Stimulated activated CD8-positive, alpha-beta memory T cell treated with anti-CD3 and anti-CD28 coated beads, Interleukin-4, amount 100 ng/mL, for 48 hours (primary cell): ENCODE data around the gene COL25A1.
"Not testable (repeated sequence)": the region's sequence is repeated elsewhere in the genome, so short reads cannot be mapped to it uniquely, and the experiment has no call there.

Source experiments
- DNase-seq: peaks from one replicate; pipeline ENCODE4 v3.0.0-alpha.2; 2020

Gene COL25A1

GRCh38 chr4:109041463-109042360 lies 260.7 kb downstream of the COL25A1 start:
- no peak for DNase-seq

- no peak for DNase-seq
Observed at GRCh38 chr4:109040441-109040840, 262.0 kb downstream of the COL25A1 start.

- no peak for DNase-seq
Observed at GRCh38 chr4:109037026-109037425, 265.4 kb downstream of the COL25A1 start.

GRCh38 chr4:109033993-109034392 lies 268.5 kb downstream of the COL25A1 start:
- DNase-seq: no peak

GRCh38 chr4:109032671-109033070 lies 269.8 kb downstream of the COL25A1 start:
- no peak for DNase-seq

- DNase-seq: no peak
Observed at GRCh38 chr4:109029987-109030386, 272.5 kb downstream of the COL25A1 start.

- no peak for DNase-seq
Observed at GRCh38 chr4:109027016-109027500, 275.4 kb downstream of the COL25A1 start.

GRCh38 chr4:109026588-109026987 lies 275.9 kb downstream of the COL25A1 start:
- DNase-seq: no peak

- DNase-seq: no peak
Observed at GRCh38 chr4:109025471-109026076, 276.9 kb downstream of the COL25A1 start.

- DNase-seq: no peak
Observed at GRCh38 chr4:109022961-109023360, 279.5 kb downstream of the COL25A1 start.

GRCh38 chr4:109021630-109022029 lies 280.8 kb downstream of the COL25A1 start:
- not testable (repeated sequence) for DNase-seq

GRCh38 chr4:109020861-109021260 lies 281.6 kb downstream of the COL25A1 start:
- no peak for DNase-seq

GRCh38 chr4:109016200-109016599 lies 286.3 kb downstream of the COL25A1 start:
- DNase-seq: no peak

GRCh38 chr4:109015413-109015810 lies 287.0 kb downstream of the COL25A1 start:
- DNase-seq: no peak

GRCh38 chr4:109014593-109015412 lies 287.7 kb downstream of the COL25A1 start:
- DNase-seq: no peak

- no peak for DNase-seq
Observed at GRCh38 chr4:109012286-109012880, 290.1 kb downstream of the COL25A1 start.

GRCh38 chr4:109011241-109012026 lies 291.0 kb downstream of the COL25A1 start:
- no peak for DNase-seq

GRCh38 chr4:109010521-109010920 lies 291.9 kb downstream of the COL25A1 start:
- DNase-seq: no peak

GRCh38 chr4:109009909-109010308 lies 292.5 kb downstream of the COL25A1 start:
- DNase-seq: no peak

- DNase-seq: no peak
Observed at GRCh38 chr4:109007976-109008375, 294.5 kb downstream of the COL25A1 start.

- no peak for DNase-seq
Observed at GRCh38 chr4:109005523-109005922, 296.9 kb downstream of the COL25A1 start.

GRCh38 chr4:109004418-109004817 lies 298.0 kb downstream of the COL25A1 start:
- no peak for DNase-seq
